H1 (cell line): ENCODE results near the gene KIZ. TPM values are rescaled to one million over a fixed set of nuclear protein-coding genes. Genes with fewer than 3 reads are reported as not detected.
A peak's percentile ranks its signal among the peaks of the same experiment; 100 is the strongest.

ENCODE experiments used
- ATF2 ChIP-seq: IDR thresholded peaks from 2 replicates; pipeline ENCODE4 v1.6.1; 2012; ENCODE audit warnings: low read length, inconsistent platforms
- CREB1 ChIP-seq: IDR thresholded peaks from 2 replicates; pipeline ENCODE4 v1.6.1; 2012; ENCODE audit warnings: inconsistent platforms
- HDAC2 ChIP-seq, 2 experiments: fragments of 300-600 bp in 1 of 2; sonication (generic) in 1 of 2; IDR thresholded peaks; 2 replicates each; pipeline ENCODE4 v1.6.1; 2011 to 2012; ENCODE audit warnings: low read depth in 2 of 2, low read length in 2 of 2, mild to moderate bottlenecking in 2 of 2, moderate library complexity in 2 of 2, borderline replicate concordance in 1 of 2, inconsistent platforms in 1 of 2
- MAFK ChIP-seq: IDR thresholded peaks from 2 replicates; pipeline ENCODE4 v1.6.1; 2012; ENCODE audit warnings: low read depth, mild to moderate bottlenecking, improper control_type of control experiment, low read length
- SIX5 ChIP-seq: IDR thresholded peaks from 2 replicates; pipeline ENCODE4 v1.6.1; 2011; ENCODE audit warnings: mild to moderate bottlenecking, low read depth, low read length
- SUZ12 ChIP-seq: fragments of 200-600 bp; sonication (generic); IDR thresholded peaks from 2 replicates; pipeline ENCODE4 v1.6.1; 2012; ENCODE audit warnings: mild to moderate bottlenecking, inconsistent platforms, low read length, moderate library complexity, mixed read lengths
- polyA plus RNA-seq, 7 experiments: library from polyadenylated mRNA; depleted of rRNA in 3 of 7; stranded (reverse) in 5 of 7; unstranded in 2 of 7; fragments of >200 nt in 5 of 7; fragments of 200-250 nt in 2 of 7; gene quantifications; 1 replicate in 5 of 7; 2 replicates in 1 of 7; 4 replicates in 1 of 7; pipeline versions ENCODE4 v1.2.1 to v1.2.3, GENCODE V29; 2011 to 2013; ENCODE audit warnings: missing spikeins in 2 of 7, mixed read lengths in 2 of 7
- total RNA-seq: library from RNA; stranded (reverse); fragmentation: NEBNext Ultra II Directional; extraction: Animal tissue kit (Norgen Biotek cat#: 25700); gene quantifications from 2 replicates; pipeline ENCODE4 v1.2.1, GENCODE V29; 2021

The KIZ gene
- total and polyA plus RNA-seq, 2 of the 8 experiments (the other 6 are each of a cell fraction or from before 2014, with no cell fraction given) = 13.0 to 51.7 TPM

DNA sequence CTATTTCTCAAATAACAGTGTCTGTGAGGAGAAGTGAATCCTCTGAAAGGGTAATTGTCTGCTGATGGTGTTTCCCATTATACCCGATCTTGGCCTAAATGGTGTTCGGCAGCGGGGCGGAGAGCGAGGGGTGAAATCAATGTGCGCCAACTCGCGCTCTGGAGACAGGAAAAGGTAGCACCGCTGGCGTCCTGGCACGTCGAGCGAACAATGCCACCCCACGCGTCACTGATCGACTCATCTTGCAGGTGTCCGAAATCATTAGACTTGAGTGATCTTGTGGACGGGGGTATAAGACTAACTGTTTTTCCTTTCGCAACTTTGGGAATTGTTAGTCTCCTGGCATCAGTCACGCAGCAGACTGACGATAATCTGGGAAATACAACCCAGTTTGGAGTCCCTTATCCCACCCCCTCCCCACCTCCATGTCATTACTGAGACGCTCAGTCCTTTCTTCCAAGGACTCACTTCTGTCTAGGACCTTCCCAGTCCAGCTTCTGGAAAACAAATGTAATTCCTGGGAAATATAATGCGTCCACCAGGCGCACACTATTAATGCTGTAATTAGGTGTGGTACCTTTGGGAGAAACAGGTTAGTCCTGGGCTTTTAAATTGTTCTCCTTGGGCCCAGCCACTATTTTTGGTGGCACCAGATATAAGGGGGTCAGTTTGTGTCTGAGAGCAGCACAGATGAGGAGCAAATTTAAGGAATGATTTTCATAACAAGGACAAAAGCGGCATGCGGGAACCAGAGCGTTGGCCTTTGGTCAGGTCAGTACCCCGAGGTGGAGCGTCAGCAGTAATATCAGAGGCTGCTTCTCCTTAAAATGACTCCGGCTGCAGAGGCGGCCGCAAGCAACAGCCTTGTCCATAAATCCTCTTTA, 22.1 kb upstream of the KIZ start (continued):
- TF ChIP-seq ATF2 (no peak), CREB1 (peak; percentile 48; the same call in 1 of the 2 replicates), SUZ12 (peak; percentile 45; the same call in 1 of the 2 replicates), HDAC2 (IDR thresholded peaks at IDR 0.05; ENCODE audit: borderline replicate concordance in 1 of 2, low read depth in 2 of 2, low read length in 2 of 2) (no peak), SIX5 (no peak), MAFK (no peak)
- TF ChIP-seq, all 59 proteins: peak for 3
